Muscle of leg (tissue), 11 donors: ENCODE measurements around the gene NCKAP5. TPM values are rescaled to one million over a fixed set of nuclear protein-coding genes. Genes with fewer than 3 reads are reported as not detected.

ENCODE experiments used
- DNase-seq: peaks from one replicate; pipeline ENCODE4 v3.0.0; 2013
- H3K27ac ChIP-seq: one replicate; pipeline ENCODE4 v1.5.1; 2013; ENCODE audit warnings: mild to moderate bottlenecking, low read length, control low read depth
- H3K27me3 ChIP-seq: one replicate; pipeline ENCODE4 v1.6.1; 2013; ENCODE audit warnings: low read length; ENCODE audit not compliant: control insufficient read depth, insufficient read depth
- H3K36me3 ChIP-seq: one replicate; pipeline ENCODE4 v1.6.1; 2013; ENCODE audit warnings: low read length; ENCODE audit not compliant: control insufficient read depth, insufficient read depth
- H3K4me1 ChIP-seq: one replicate; pipeline ENCODE4 v1.6.1; 2013; ENCODE audit warnings: low read length; ENCODE audit not compliant: control insufficient read depth, insufficient read depth
- H3K4me3 ChIP-seq: one replicate; pipeline ENCODE4 v1.5.1; 2013; ENCODE audit warnings: low read length, control low read depth
- H3K9me3 ChIP-seq: replicated peaks from 2 replicates; pipeline ENCODE4 v1.6.1; 2013; ENCODE audit warnings: low read depth, low read length; ENCODE audit not compliant: control insufficient read depth
- WGBS: methylation state at CpG from one replicate; pipeline ENCODE4 v1.1.5; 2013; ENCODE audit warnings: missing lambda C conversion rate; ENCODE audit not compliant: insufficient coverage; 5-methylcytosine and 5-hydroxymethylcytosine counted together
- polyA plus RNA-seq, 8 donors: library from polyadenylated mRNA; unstranded; fragments of 120-200 nt; gene quantifications; one replicate each; pipeline versions ENCODE4 v1.2.1 to v1.2.3, GENCODE V29; 2013; ENCODE audit warnings: inconsistent platforms in 1 of 8, low replicate concordance in 1 of 8; ENCODE audit not compliant: insufficient read length in 8 of 8, insufficient read depth in 1 of 8
- total RNA-seq: library from RNA; stranded (reverse); fragments of 120-200 nt; gene quantifications from one replicate; pipeline ENCODE4 v1.2.4, GENCODE V29; 2013

Gene NCKAP5
- total and polyA plus RNA-seq, 9 donors, result 3.7 to 8.9 (median 5.0) TPM

DNA sequence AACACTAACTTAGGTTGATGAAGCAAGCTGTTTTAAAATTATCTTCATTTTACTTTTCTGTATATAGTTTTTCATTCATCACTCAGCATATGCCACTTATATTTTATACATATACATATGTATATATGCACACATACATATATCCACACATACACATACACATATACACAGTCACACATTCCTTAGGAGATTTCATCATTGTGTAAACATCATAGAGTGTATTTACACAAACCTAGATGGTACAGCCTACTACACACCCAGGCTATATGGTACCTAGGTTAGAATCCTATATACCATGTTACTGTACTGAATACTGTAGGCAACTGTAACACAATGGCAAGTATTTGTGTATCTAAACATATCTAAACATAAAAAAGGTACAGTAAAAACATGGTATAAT, 602.8 kb downstream of the NCKAP5 start:
- H3K27ac ChIP-seq, result no peak overlapping the region
- H3K27me3 ChIP-seq, result no peaks in the 10 kb centered on the region
- DNase-seq, result no peak
- no peaks in the 10 kb centered on the region for H3K4me1 ChIP-seq
- H3K9me3 ChIP-seq, result no peaks in the 10 kb centered on the region
- no peaks in the 10 kb centered on the region for H3K36me3 ChIP-seq
- no peak overlapping the region for H3K4me3 ChIP-seq

GRCh38 chr2:132963161-132963560, 605.1 kb downstream of the NCKAP5 start:
- Histone ChIP-seq H3K27me3 (no peaks in the 10 kb centered on the region), H3K9me3 (no peaks in the 10 kb centered on the region)

DNA sequence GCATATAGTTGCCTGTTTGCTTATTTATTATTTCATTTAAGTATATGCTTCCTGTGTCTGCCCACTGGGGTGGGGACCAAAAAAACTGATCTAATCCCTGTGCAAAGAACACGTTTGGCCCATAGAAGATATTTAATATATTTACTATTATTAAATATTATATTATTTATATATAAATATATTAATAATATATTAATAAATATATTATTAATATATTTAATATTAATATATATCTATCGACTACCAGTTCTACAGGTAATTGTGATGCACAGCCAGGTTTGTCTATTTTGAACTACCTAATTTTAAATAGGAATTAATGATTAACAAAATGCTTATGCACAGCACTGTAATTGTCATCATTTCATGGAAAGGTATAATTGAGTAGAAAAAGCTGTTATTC, 609.4 kb downstream of the NCKAP5 start:
- no peaks in the 10 kb centered on the region for H3K27me3 ChIP-seq
- no peaks in the 10 kb centered on the region for H3K9me3 ChIP-seq
- no peak overlapping the region for H3K4me3 ChIP-seq
- no peak overlapping the region for H3K27ac ChIP-seq
- no CpG with 5 or more reads among the region's 2 CpGs for WGBS
- H3K36me3 ChIP-seq, result no peaks in the 10 kb centered on the region
- H3K4me1 ChIP-seq, result no peaks in the 10 kb centered on the region
- no peak for DNase-seq

More at GRCh38 chr2:132963161-132963560, 605.1 kb downstream of the NCKAP5 start:
- WGBS, result no CpG with 5 or more reads among the region's 2 CpGs
- Histone ChIP-seq H3K4me1 (no peaks in the 10 kb centered on the region), H3K27ac (no peak overlapping the region), H3K4me3 (no peak overlapping the region), H3K36me3 (no peaks in the 10 kb centered on the region)
- no peak for DNase-seq

- Histone ChIP-seq H3K9me3 (no peaks in the 10 kb centered on the region), H3K27me3 (no peaks in the 10 kb centered on the region), H3K36me3 (no peaks in the 10 kb centered on the region), H3K4me3 (no peak overlapping the region), H3K4me1 (no peaks in the 10 kb centered on the region), H3K27ac (no peak overlapping the region)
- 81% methylated on average over 5 of the region's 6 CpGs for WGBS
- no peak for DNase-seq
Measured at GRCh38 chr2:132955871-132956615, 612.2 kb downstream of the NCKAP5 start.

GRCh38 chr2:132953771-132954170, 614.5 kb downstream of the NCKAP5 start:
- H3K9me3 ChIP-seq, result no peaks in the 10 kb centered on the region
- no CpG with 5 or more reads among the region's 1 CpG for WGBS
- no peak overlapping the region for H3K4me3 ChIP-seq
- H3K4me1 ChIP-seq, result no peaks in the 10 kb centered on the region
- DNase-seq, result no peak
- H3K27me3 ChIP-seq, result no peaks in the 10 kb centered on the region
- no peak overlapping the region for H3K27ac ChIP-seq
- H3K36me3 ChIP-seq, result no peaks in the 10 kb centered on the region

GRCh38 chr2:132951008-132951714, 617.1 kb downstream of the NCKAP5 start:
- Histone ChIP-seq H3K27me3 (no peaks in the 10 kb centered on the region), H3K27ac (no peak overlapping the region), H3K4me1 (no peaks in the 10 kb centered on the region), H3K4me3 (no peak overlapping the region), H3K36me3 (no peaks in the 10 kb centered on the region), H3K9me3 (no peaks in the 10 kb centered on the region)
- DNase-seq, result no peak
- WGBS, result 50% methylated on average over 4 of the region's 8 CpGs

GRCh38 chr2:132949108-132949507, 619.2 kb downstream of the NCKAP5 start:
- no peak overlapping the region for H3K4me3 ChIP-seq
- no peak overlapping the region for H3K27ac ChIP-seq
- no peak for DNase-seq
- no peaks in the 10 kb centered on the region for H3K4me1 ChIP-seq
- no peaks in the 10 kb centered on the region for H3K36me3 ChIP-seq
- no peaks in the 10 kb centered on the region for H3K9me3 ChIP-seq
- H3K27me3 ChIP-seq, result no peaks in the 10 kb centered on the region
- 73% methylated on average over 3 of the region's 3 CpGs for WGBS

GRCh38 chr2:132948211-132948610, 620.1 kb downstream of the NCKAP5 start:
- Histone ChIP-seq H3K9me3 (no peaks in the 10 kb centered on the region), H3K4me1 (no peaks in the 10 kb centered on the region), H3K36me3 (no peaks in the 10 kb centered on the region), H3K4me3 (no peak overlapping the region), H3K27me3 (no peaks in the 10 kb centered on the region), H3K27ac (no peak overlapping the region)
- 48% methylated on average over 5 of the region's 6 CpGs for WGBS
- no peak for DNase-seq

DNA sequence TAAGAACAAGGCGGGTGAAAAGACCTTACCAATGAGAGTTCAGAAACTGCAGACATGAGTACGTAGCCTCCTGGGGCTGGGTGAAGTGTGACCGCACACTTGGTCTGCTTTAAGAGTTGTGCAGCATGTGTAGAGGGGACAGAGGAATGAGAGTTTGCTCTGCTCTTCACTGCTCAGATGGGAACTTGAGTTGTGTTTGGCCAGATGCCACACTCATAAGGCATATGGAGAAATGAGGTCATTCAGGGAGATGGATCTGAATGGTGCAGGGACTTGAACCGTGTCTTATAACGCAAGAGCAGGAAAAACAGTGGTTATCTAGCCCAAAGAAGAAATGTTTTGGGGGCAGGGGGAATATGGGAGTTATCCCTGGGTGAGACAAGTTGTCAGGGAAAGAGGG, 624.4 kb downstream of the NCKAP5 start:
- H3K9me3 ChIP-seq, result no peaks in the 10 kb centered on the region
- no peaks in the 10 kb centered on the region for H3K36me3 ChIP-seq
- no peaks in the 10 kb centered on the region for H3K4me1 ChIP-seq
- H3K4me3 ChIP-seq, result no peak overlapping the region
- H3K27ac ChIP-seq, result no peak overlapping the region
- WGBS, result 47% methylated on average over 5 of the region's 5 CpGs
- no peaks in the 10 kb centered on the region for H3K27me3 ChIP-seq
- peak; percentile 83 for DNase-seq

GRCh38 chr2:132941296-132942020, 626.8 kb downstream of the NCKAP5 start:
- Histone ChIP-seq H3K27ac (no peak overlapping the region), H3K4me3 (no peak overlapping the region), H3K27me3 (no peaks in the 10 kb centered on the region), H3K9me3 (no peaks in the 10 kb centered on the region), H3K4me1 (no peaks in the 10 kb centered on the region), H3K36me3 (no peaks in the 10 kb centered on the region)
- WGBS, result 100% methylated on average over 1 of the region's 4 CpGs
- no peak for DNase-seq
